ENCODE results near the gene MS4A18.

GRCh38 chr11:60788401-60789125 lies 64.0 kb downstream of the MS4A18 start:
- TF ChIP-seq GATA2 (IDR thresholded peaks at IDR 0.05; ENCODE audit: low read depth, low read length) (no peak), GATA3 (IDR thresholded peaks at IDR 0.05; ENCODE audit: low read depth, low read length) (no peak)
